Ishikawa (cell line): ENCODE measurements around the gene TGFB1.
A peak's percentile ranks its signal among the peaks of the same experiment; 100 is the strongest.

Experiments
- CEBPB ChIP-seq: IDR thresholded peaks from 2 replicates; pipeline ENCODE4 v1.6.1; 2012
- CREB1 ChIP-seq: IDR thresholded peaks from 2 replicates; pipeline ENCODE4 v1.6.1; 2012; ENCODE audit warnings: low read depth
- EGR1 ChIP-seq: IDR thresholded peaks from 2 replicates; pipeline ENCODE4 v1.6.1; 2012
- EP300 ChIP-seq: IDR thresholded peaks from 2 replicates; pipeline ENCODE4 v1.6.1; 2012; ENCODE audit warnings: borderline replicate concordance
- FOXM1 ChIP-seq: IDR thresholded peaks from 2 replicates; pipeline ENCODE4 v1.6.1; 2012; ENCODE audit warnings: low read depth, borderline replicate concordance
- NFIC ChIP-seq: IDR thresholded peaks from 2 replicates; pipeline ENCODE4 v1.6.1; 2012
- RAD21 ChIP-seq: IDR thresholded peaks from 2 replicates; pipeline ENCODE4 v1.6.1; 2012; ENCODE audit warnings: low read depth
- REST ChIP-seq: IDR thresholded peaks from 2 replicates; pipeline ENCODE4 v1.6.1; 2012; ENCODE audit warnings: low read depth, mild to moderate bottlenecking
- TAF1 ChIP-seq: IDR thresholded peaks from 2 replicates; pipeline ENCODE4 v1.6.1; 2012; ENCODE audit warnings: low read depth, mild to moderate bottlenecking
- TCF12 ChIP-seq: IDR thresholded peaks from 2 replicates; pipeline ENCODE4 v1.6.1; 2012; ENCODE audit warnings: low read depth
- TEAD4 ChIP-seq: IDR thresholded peaks from 2 replicates; pipeline ENCODE4 v1.6.1; 2012
- USF1 ChIP-seq: IDR thresholded peaks from 2 replicates; pipeline ENCODE4 v1.6.1; 2012
- YY1 ChIP-seq: IDR thresholded peaks from 2 replicates; pipeline ENCODE4 v1.6.1; 2012; ENCODE audit warnings: low read depth
- ZBTB7A ChIP-seq: IDR thresholded peaks from 2 replicates; pipeline ENCODE4 v1.6.1; 2012; ENCODE audit warnings: low read depth
- TF ChIP-seq, protein P1 (sequence below): IDR thresholded peaks from 2 replicates; pipeline ENCODE4 v1.6.1; 2012

Gene TGFB1

DNA sequence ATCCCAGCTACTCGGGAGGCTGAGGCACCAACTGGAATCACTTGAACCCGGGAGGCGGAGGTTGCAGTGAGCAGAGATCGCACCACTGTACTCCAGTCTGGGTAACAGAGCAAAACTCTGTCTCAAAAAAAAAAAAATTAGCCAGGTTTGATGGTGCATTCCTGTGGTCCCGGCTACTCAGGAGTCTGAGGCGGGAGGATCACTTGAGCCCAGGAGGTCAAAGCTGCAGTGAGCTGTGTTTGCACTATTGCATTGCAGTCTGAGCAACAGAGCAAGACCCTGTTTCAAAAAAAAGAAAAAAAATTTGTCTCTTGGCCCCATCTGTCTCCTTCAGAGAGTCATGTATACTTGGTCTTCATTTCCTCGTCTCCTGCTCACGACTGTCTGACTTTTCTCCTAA, 42.1 kb downstream of the TGFB1 start:
- TF ChIP-seq USF1 (no peak), ZBTB7A (no peak)

- TF ChIP-seq REST: no peak
- TF ChIP-seq TAF1: no peak
- TF ChIP-seq EGR1: no peak
Observed at GRCh38 chr19:41311072-41311471, 42.6 kb downstream of the TGFB1 start.

DNA sequence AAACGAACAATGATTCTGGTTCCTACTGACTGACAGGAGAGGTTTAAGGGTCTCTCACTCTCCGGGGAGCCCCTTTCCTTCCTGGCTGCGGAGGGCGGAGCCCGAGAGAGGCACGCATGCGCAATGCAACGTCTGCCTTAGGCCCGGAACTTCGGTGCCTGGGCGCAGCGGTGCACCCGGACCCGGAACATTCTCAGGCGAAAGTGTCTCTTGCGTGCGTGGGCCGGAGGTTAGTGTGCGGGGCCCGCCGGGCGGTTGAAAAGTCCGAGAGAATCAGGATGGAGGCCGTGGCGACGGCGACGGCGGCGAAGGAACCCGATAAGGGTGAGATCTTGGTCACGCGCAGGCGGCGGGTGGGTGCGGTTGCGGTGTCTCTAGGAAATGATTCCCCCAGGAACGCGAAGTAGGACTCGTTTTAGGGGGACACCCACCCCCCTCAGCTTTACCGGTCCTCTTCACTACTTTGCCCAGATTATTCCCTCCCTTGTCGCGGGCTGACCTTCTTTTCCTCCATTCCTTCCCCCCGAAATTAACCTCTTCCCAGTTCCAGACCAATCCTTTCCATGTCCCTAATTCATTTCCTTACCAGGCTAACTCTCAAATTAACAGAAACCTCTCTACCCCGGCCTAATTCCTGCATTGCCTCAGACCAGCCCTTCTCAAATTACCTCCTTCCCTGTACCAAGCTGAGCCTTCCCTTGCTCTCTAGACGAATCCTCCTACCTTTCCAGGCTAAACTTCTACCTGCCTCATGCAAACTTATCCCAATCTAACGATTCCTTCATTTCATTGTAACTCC, 43.5 kb downstream of the TGFB1 start, which contains the start of gene CCDC97:
Gene CCDC97, plus strand, starts transcription at position 140 of the 799 bp plus-strand sequence. Its CDS starts 139 bp downstream, at position 279.
- peak; percentile 33; the same call in 1 of the 2 replicates for TF ChIP-seq EP300
- TF ChIP-seq CEBPB: peak; percentile 46; the same call in 1 of the 2 replicates
- TF ChIP-seq REST: no peak
- peak; percentile 74 for TF ChIP-seq USF1
- TF ChIP-seq TEAD4: peak; percentile 55
- peak; percentile 89 for TF ChIP-seq TAF1
- peak; percentile 58; the same call in 1 of the 2 replicates for TF ChIP-seq ZBTB7A
- TF ChIP-seq NFIC: peak; percentile 12; the same call in 1 of the 2 replicates
- no peak; the same call in 1 of the 2 replicates for TF ChIP-seq CREB1
- TF ChIP-seq RAD21: no peak
- TF ChIP-seq TCF12: peak; percentile 83
- peak; percentile 78 for TF ChIP-seq EGR1
- TF ChIP-seq, protein P1, sequence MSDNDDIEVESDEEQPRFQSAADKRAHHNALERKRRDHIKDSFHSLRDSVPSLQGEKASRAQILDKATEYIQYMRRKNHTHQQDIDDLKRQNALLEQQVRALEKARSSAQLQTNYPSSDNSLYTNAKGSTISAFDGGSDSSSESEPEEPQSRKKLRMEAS: peak; percentile 74
- 0 out of 2 replicates have a peak, but pooled peaks have one; percentile 63 for TF ChIP-seq YY1
- peak; percentile 58; the same call in 1 of the 2 replicates for TF ChIP-seq FOXM1

GRCh38 chr19:41309180-41310032, 44.3 kb downstream of the TGFB1 start:
- TF ChIP-seq REST (peak; percentile 28; the same call in 1 of the 2 replicates), FOXM1 (no peak), RAD21 (no peak), TCF12 (no peak)
- TF ChIP-seq, protein P1: no peak
